ENCODE data around the gene TMF1.

DNA sequence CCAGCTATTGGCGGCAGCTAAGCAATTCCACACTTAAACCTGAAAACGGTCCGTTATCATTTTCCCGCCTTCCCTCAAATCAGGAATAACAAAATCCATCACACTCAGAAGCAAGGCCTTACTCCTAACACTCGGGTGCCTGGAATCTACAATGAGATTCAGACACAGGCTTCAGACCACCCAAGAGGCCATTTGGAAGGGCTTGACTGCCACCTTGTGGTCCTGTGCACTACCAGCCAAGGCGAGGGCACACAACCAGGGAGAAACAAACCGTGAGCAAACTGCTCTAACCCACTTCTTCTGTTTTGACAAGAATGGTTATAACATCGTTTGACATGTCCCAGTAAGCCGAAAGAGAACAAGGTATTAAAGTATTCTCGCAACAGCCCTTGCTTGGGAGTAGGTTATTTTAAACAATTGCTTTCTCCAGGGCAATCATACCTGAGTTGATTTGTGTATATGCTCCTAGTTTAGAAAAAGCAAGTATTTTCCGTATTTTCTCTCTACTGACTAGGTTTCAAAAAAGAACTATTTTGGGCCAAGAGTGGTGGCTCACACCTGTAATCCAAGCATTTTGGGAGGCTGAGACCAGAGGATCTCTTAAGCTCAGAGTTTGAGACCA is 79.7 kb downstream of the TMF1 start:
- TF ChIP-seq RFX5 (IDR thresholded peaks at IDR 0.05; ENCODE audit: low read length) = no peak
- no peak for TF ChIP-seq FOXJ3 (CRISPR knock-in tag; IDR thresholded peaks at IDR 0.05)
- no peak for TF ChIP-seq JUND (IDR thresholded peaks at IDR 0.05)
- TF ChIP-seq EZH2phosphoT487 (IDR thresholded peaks at IDR 0.05; ENCODE audit: borderline replicate concordance, low read depth) = no peak
- TF ChIP-seq GABPA (IDR thresholded peaks at IDR 0.05; ENCODE audit: low read depth) = no peak
- TF ChIP-seq, protein P1, sequence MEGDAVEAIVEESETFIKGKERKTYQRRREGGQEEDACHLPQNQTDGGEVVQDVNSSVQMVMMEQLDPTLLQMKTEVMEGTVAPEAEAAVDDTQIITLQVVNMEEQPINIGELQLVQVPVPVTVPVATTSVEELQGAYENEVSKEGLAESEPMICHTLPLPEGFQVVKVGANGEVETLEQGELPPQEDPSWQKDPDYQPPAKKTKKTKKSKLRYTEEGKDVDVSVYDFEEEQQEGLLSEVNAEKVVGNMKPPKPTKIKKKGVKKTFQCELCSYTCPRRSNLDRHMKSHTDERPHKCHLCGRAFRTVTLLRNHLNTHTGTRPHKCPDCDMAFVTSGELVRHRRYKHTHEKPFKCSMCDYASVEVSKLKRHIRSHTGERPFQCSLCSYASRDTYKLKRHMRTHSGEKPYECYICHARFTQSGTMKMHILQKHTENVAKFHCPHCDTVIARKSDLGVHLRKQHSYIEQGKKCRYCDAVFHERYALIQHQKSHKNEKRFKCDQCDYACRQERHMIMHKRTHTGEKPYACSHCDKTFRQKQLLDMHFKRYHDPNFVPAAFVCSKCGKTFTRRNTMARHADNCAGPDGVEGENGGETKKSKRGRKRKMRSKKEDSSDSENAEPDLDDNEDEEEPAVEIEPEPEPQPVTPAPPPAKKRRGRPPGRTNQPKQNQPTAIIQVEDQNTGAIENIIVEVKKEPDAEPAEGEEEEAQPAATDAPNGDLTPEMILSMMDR (IDR thresholded peaks at IDR 0.05) = peak; percentile 87
- TF ChIP-seq, protein P2, sequence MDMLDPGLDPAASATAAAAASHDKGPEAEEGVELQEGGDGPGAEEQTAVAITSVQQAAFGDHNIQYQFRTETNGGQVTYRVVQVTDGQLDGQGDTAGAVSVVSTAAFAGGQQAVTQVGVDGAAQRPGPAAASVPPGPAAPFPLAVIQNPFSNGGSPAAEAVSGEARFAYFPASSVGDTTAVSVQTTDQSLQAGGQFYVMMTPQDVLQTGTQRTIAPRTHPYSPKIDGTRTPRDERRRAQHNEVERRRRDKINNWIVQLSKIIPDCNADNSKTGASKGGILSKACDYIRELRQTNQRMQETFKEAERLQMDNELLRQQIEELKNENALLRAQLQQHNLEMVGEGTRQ (IDR thresholded peaks at IDR 0.05; ENCODE audit: borderline replicate concordance, low read depth, low read length) = no peak
- no peak for TF ChIP-seq MXI1 (IDR thresholded peaks at IDR 0.05; ENCODE audit: low read depth, low read length)
- TF ChIP-seq SMC3 (IDR thresholded peaks at IDR 0.05; ENCODE audit: low read depth, low read length) = peak; percentile 72
- TF ChIP-seq MEF2A (IDR thresholded peaks at IDR 0.05; ENCODE audit: borderline replicate concordance, low read depth) = no peak
- TF ChIP-seq ELF1 (IDR thresholded peaks at IDR 0.05) = no peak
- TF ChIP-seq, protein P3, sequence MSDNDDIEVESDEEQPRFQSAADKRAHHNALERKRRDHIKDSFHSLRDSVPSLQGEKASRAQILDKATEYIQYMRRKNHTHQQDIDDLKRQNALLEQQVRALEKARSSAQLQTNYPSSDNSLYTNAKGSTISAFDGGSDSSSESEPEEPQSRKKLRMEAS (IDR thresholded peaks at IDR 0.05; ENCODE audit: low read depth) = no peak
